Stimulated activated CD4-positive, alpha-beta T cell treated with anti-CD3 and anti-CD28 coated beads, Interleukin-4, amount 100 ng/mL, for 24 hours (primary cell): ENCODE data around the gene SH3GLB2.

Experiments used
- DNase-seq: peaks from one replicate; pipeline ENCODE4 v3.0.0-alpha.2; 2020

SH3GLB2 gene

GRCh38 chr9:129028192-129028966 is at the start of gene SH3GLB2:
Gene SH3GLB2, minus strand, starts transcription at chr9:129028331. Its CDS starts 177 bp downstream, at chr9:129028154.
- peak; percentile 93 for DNase-seq

- DNase-seq = no peak
Measured at GRCh38 chr9:129077236-129077635, 49.1 kb upstream of the SH3GLB2 start.

- no peak for DNase-seq
Measured at GRCh38 chr9:129076640-129077037, 48.5 kb upstream of the SH3GLB2 start.

DNA sequence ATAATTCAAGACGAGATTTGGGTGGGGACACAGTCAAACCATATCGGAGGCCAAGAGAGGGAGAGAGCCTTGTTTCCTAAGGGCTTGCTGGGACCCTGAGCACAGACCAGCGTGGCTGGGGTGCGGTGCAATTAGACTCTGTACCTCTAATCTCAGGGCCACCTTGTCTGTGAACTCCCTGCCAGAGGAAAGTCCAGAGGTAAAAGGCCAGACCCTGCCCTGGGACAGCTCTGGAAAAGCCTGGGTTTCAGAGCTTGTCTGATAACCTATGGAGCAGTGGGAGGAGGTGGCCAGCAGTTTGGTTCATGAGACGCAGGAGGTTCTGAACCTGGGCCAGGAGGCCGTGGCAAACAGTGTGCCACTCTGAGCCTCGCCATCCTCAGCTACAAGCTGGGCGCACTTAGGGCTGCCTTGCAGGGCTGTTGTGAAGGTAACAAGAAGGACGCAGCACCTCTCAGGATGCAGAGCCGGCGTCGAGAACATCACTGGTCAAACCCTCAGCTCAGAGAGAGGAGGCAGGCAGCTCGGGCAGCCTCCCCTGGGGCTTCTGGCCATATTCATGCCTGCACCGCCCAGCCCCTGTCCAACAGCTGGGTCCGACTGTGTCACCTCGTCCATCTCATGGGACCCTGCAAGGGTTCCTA is 48.0 kb upstream of the SH3GLB2 start:
- DNase-seq = no peak

DNA sequence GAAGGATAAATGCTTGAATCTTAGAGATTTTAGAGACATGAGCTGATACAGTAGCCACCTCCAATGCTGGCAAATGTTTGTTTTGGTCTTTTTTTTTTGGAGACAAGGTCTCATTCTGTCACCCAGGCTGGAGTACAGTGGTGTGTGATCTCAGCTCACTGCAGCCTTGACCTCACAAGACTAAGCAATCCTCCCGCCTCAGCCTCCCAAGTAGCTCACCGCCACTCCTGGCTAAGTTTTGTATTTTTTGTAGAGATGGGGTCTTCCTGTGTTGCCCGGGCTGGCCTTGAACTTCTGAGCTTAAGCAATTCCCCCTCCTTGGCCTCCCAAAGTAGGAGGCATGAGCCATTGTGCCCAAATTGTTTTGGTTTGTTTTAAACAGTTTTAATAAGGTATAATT is 46.0 kb upstream of the SH3GLB2 start:
- DNase-seq = no peak

- no peak for DNase-seq
Measured at GRCh38 chr9:129073404-129073803, 45.3 kb upstream of the SH3GLB2 start.

GRCh38 chr9:129072171-129072570 is 44.0 kb upstream of the SH3GLB2 start:
- DNase-seq = no peak

- DNase-seq = no peak
Measured at GRCh38 chr9:129071526-129072126, 43.5 kb upstream of the SH3GLB2 start.

GRCh38 chr9:129070696-129071525 is 42.8 kb upstream of the SH3GLB2 start:
- no peak for DNase-seq

GRCh38 chr9:129069862-129070641 is 41.9 kb upstream of the SH3GLB2 start:
- DNase-seq = no peak

DNA sequence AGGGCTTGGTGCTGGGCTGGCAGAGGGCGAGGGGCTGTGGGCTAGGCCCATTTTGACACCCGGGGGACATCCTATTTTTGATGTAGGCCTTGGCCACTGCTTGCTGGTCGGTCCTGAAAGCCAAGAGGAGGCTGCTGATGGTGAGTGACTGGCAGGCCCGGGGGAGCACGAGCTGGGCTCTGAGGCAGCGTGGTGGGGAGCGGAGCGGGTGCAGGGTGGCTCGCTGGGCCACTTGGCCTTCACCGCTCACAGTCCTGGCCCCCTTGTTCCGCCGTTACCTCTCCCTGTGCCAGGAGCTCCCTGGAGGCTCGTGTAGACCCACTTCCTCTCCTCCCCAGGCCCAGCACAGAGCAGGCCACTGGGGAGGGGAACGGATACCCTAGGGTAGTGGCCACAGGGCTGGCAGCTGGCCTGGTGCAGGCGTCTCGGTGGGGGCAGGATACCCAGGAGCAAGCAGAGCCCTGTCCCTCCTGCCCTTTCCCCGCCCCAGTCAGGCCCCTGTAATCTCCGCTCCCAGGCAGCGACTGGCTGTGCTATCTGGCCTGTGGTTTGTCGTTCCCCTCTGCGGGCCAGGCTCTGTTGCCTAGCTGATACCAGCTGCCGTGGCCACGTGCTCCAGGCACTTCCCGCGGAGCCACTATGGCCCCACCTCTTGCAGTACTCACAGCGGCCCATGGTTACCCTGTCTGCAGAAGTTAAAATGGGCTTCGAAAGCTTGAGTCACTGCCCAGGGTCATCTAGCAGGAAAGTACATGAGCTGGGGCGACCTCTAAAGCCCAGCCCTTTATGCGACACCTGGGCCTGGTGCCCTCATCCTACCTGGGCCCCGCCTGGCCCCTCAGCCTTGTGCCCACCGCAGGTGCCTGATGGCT is 41.1 kb upstream of the SH3GLB2 start:
- DNase-seq = peak; percentile 54

DNA sequence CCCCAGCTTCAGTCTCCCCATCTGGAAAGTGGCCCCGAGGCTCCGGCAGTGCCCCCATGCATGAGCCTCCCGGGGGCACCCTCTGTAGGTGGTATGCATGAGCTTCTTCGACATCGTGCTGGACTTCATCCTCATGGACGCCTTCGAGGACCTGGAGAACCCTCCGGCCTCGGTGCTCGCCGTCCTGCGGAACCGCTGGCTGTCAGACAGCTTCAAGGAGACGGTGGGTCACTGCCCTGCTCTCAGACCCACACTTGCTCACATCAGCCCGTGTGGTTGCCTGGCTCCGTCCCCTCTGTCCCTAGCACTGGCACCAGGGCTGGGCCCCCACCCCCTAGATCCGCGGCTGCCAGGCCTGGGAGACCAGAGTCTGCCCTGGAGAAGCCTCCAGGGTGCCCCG is 40.0 kb upstream of the SH3GLB2 start:
- no peak for DNase-seq

GRCh38 chr9:129064499-129064908 is 36.4 kb upstream of the SH3GLB2 start:
- DNase-seq = no peak

GRCh38 chr9:129063061-129063460 is 34.9 kb upstream of the SH3GLB2 start:
- DNase-seq = no peak

GRCh38 chr9:129060991-129061390 is 32.9 kb upstream of the SH3GLB2 start:
- no peak for DNase-seq

DNA sequence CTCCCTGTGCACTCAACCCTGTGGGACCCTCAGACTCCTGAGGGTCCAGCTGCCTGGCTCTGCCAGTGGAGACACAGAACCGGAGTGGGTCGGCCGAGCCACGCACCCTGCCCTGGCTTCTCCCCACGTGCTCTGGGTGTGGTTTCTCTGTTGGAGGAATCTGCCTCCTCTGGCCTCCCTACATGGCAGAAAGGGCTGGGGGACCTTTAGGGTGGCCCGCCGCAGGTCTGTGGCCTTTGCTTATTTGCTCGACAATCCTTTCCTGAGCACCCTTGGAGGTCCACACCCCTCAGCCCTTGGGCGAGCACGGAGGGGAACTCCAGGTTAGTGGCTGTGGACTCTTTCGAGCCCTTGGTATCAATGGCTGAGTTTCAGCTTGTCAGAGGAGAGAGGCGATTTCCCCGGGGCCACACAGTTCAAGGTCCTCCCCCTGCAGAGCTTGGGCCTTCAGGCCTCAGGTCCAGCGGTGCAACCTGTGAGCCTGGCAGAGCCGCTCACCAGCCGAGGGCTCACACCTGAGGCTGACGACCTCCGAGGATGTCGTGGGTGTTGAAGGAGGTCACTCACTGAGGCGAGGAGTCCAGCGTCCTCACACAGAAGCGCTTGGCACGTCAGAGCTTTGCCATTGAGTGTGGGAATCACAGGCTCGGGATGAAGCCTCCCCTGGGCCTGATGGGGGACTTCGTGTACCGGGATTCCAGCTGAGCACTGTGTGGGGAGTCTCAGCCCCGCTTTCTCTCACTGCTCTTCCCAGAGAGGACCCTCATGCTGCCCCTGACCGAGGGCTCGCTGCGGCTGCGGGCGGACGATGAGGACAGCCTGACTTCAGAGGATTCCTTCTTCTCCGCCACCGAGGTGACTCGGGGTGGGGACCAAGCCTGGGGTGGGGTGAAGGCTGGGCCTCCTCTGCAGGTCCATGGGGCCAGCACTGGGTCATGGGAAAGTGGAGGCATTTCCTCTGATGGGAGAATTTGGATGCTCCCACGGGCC is 32.0 kb upstream of the SH3GLB2 start:
- DNase-seq = no peak

DNA sequence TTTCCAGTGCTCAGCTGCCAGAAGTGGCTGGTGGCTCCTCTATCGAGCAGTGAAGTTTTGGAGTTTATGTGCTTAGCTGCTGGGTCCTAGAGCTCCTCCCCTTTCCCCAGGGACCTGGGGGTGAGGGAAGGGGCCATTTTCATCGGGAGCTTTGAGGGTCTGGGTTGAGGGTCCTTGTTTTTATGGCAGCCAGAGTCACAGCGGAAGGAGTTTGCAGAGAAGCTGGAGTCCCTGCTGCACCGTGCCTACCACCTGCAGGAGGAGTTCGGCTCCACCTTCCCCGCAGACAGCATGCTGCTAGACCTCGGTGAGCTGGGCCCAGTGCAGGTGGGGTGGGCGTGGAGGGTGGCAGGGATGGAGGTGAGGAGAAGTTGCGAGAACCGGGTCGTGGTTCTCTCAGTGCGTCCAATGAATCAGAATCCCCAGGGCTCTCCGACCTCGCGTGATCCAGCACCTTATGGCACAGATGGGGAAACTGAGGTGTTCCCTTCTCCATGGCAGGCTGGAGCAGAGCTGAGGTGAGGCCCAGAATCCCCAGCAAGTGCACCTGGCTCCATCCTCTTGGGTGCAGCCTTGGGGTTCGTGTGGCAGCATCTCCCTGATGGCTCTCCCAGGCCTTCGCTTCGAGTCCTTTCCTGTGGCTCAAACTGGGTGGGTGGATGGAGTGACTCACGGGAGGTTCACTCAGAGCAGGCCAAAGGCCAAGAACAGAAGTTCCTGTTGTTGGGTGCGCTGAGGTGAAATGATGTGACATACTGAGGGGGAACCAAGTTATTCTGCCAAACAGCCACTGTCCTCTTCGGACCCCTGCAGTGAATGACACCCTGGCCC is 31.0 kb upstream of the SH3GLB2 start:
- no peak for DNase-seq

GRCh38 chr9:129054163-129054851 is 26.2 kb upstream of the SH3GLB2 start:
- no peak for DNase-seq
